ENCODE measurements around the gene BLOC1S1. TPM values are rescaled to one million over a fixed set of nuclear protein-coding genes. Genes with fewer than 3 reads are reported as not detected.

Gene BLOC1S1
- total and polyA plus RNA-seq, 2 of the 4 experiments (the other 2 are of a cell fraction): 128 to 285 TPM

GRCh38 chr12:55736076-55736475 is 20.2 kb downstream of the BLOC1S1 start:
- Histone ChIP-seq H2AK9ac (replicated peaks; ENCODE audit: low read depth, low read length, poor library complexity) (no peak overlapping the region), H3K4ac (ENCODE audit: low read depth, low read length) (no peak overlapping the region), H2BK5ac (ENCODE audit: low read depth, low read length, poor library complexity, severe bottlenecking) (no peak overlapping the region), H2BK20ac (ENCODE audit: low read depth, low read length) (no peak overlapping the region), H3K56ac (ENCODE audit: extremely low read depth, insufficient read depth, low read length) (no peak overlapping the region), H3K23ac (ENCODE audit: low read depth, low read length) (no peak overlapping the region), H4K91ac (ENCODE audit: insufficient read depth, low read depth, low read length) (no peak overlapping the region), H3K9ac (ENCODE audit: low read depth, low read length) (no peak overlapping the region), H3K4me2 (ENCODE audit: low read depth, low read length) (no peak overlapping the region), H3K36me3 (ENCODE audit: control insufficient read depth, insufficient read depth, low read length) (no peaks in the 10 kb centered on the region), H2AK5ac (ENCODE audit: low read depth, low read length) (no peak overlapping the region), H2BK120ac (ENCODE audit: low read depth, low read length) (no peak overlapping the region), H2BK15ac (ENCODE audit: low read depth, low read length) (no peak overlapping the region), H3K14ac (replicated peaks; ENCODE audit: low read depth, low read length) (no peak overlapping the region), H4K8ac (ENCODE audit: low read depth in 2 of 2, low read length in 2 of 2) (no peak overlapping the region), H2AFZ (replicated peaks; ENCODE audit: low read length, poor library complexity) (peak overlapping the region; percentile 21), H3K18ac (ENCODE audit: low read depth, low read length) (no peak overlapping the region), H3K27ac (ENCODE audit: insufficient read depth, low read length) (no peak overlapping the region), H4K20me1 (ENCODE audit: insufficient read depth, low read length) (no peaks in the 10 kb centered on the region), H3K9me3 (ENCODE audit: control insufficient read depth, insufficient read depth, low read length) (no peaks in the 10 kb centered on the region), H3K4me3 (ENCODE audit: insufficient read depth, low read depth, low read length) (no peak overlapping the region), H3K9me1 (ENCODE audit: insufficient read depth, low read length) (0 out of 2 replicates have a peak, but pooled peaks cover 3% of the 10 kb centered on the region), H4K5ac (ENCODE audit: low read depth, low read length) (no peak overlapping the region), H3K27me3 (ENCODE audit: control insufficient read depth, insufficient read depth, low read length) (no peaks in the 10 kb centered on the region), H3K79me1 (ENCODE audit: low read depth in 1 of 2, low read length in 2 of 2) (peaks cover 0 to 29% of the 10 kb centered on the region in 2 experiments; a peak in 2 of 4 replicates), H3K4me1 (ENCODE audit: control insufficient read depth, insufficient read depth, low read length) (peaks cover 6% of the 10 kb centered on the region)
- ChIA-PET POLR2A (ENCODE audit: unreplicated experiment) (no interaction called here), CTCF (interaction anchor here (1.1 kb wide), 1 partner anchor 293 kb away, joined by 3 read pairs; no protein-coding TSS in a partner anchor)
- intact Hi-C loops (cut with micrococcal nuclease): loop anchor here (5.0 kb wide), 1 partner anchor 306 kb away; the partner anchor contains the start of gene RPS26
- 57% methylated on average over 1 of the region's 3 CpGs; no CpG with 5 or more reads in 1 of the 2 experiments for WGBS, 2 experiments (ENCODE audit: extremely low coverage in 2 of 2, insufficient read length in 1 of 2)
- DNase-seq (no peak), ATAC-seq (ENCODE audit: low read depth) (no peak)
- dilution Hi-C loops (cut with HindIII; ENCODE audit: low sequenced_read_pairs, unreplicated experiment): no loop called here
- in situ Hi-C loops (cut with MboI; ENCODE audit: low sequenced_read_pairs): loop anchor here (5.0 kb wide), 1 partner anchor 206 kb away; no protein-coding TSS in a partner anchor
- no peak for TF ChIP-seq MAFK (IDR thresholded peaks at IDR 0.05; ENCODE audit: low read depth, low read length)
- TF ChIP-seq RFX5 (IDR thresholded peaks at IDR 0.05; ENCODE audit: low read depth, low read length): no peak
- BruUV-seq (replicated peaks): no TSS peak

Data from IMR-90 (cell line).